HEK293 (cell line): Measurements from ENCODE around the gene RASAL2.

Experiments used
- KLF16 ChIP-seq: fragments of 450-650 bp; formaldehyde crosslinking; IDR thresholded peaks from 2 replicates; pipeline ENCODE4 v1.5.1; 2017; ENCODE audit warnings: missing biosample characterization, missing genetic modification characterization
- ZBTB17 ChIP-seq: fragments of 450-650 bp; formaldehyde crosslinking; IDR thresholded peaks from 2 replicates; pipeline ENCODE4 v1.5.1; 2016; ENCODE audit warnings: missing biosample characterization, missing genetic modification characterization
- ZFP3 ChIP-seq: fragments of 450-650 bp; formaldehyde crosslinking; IDR thresholded peaks from 2 replicates; pipeline ENCODE4 v1.5.1; 2016; ENCODE audit warnings: low read depth, missing biosample characterization, missing genetic modification characterization
- ZNF776 ChIP-seq: fragments of 450-650 bp; formaldehyde crosslinking; IDR thresholded peaks from 2 replicates; pipeline ENCODE4 v1.5.0; 2017; ENCODE audit warnings: missing biosample characterization, missing genetic modification characterization, borderline replicate concordance
- TF ChIP-seq, protein P1 (sequence below): fragments of 450-650 bp; formaldehyde crosslinking; IDR thresholded peaks from 2 replicates; pipeline ENCODE4 v1.5.1; 2017; ENCODE audit warnings: missing biosample characterization, missing genetic modification characterization

DNA sequence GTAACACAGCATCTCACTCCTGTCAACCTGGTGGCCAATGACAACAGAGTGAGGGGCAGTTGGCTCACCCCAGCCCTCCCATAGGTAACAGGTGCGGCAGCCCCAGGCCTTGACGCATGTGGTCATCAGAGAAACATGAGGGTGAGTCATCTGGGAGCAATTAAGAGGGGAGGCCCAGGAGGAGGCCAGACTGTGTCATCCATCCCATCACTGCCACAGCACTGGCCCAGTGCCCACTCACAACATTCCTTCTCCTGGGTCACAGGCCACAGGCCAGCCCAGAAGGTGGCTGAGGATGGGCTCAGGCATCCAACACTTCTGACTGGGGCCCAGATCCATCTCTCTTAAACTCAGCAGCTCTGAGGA, 436.1 kb downstream of the RASAL2 start:
- no peak for TF ChIP-seq ZNF776 (tag by site-specific recombination)
- TF ChIP-seq ZFP3 (tag by site-specific recombination): no peak
- TF ChIP-seq, protein P1, sequence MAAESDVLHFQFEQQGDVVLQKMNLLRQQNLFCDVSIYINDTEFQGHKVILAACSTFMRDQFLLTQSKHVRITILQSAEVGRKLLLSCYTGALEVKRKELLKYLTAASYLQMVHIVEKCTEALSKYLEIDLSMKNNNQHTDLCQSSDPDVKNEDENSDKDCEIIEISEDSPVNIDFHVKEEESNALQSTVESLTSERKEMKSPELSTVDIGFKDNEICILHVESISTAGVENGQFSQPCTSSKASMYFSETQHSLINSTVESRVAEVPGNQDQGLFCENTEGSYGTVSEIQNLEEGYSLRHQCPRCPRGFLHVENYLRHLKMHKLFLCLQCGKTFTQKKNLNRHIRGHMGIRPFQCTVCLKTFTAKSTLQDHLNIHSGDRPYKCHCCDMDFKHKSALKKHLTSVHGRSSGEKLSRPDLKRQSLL (tag by site-specific recombination): no peak
- no peak for TF ChIP-seq KLF16 (tag by site-specific recombination)
- TF ChIP-seq ZBTB17: peak; percentile 45; the same call in 1 of the 2 replicates
